HG02759 (cell line): ENCODE measurements around the gene FYTTD1.

ENCODE experiments used
- ATAC-seq: cut with Tn5 transposase; IDR thresholded peaks from one replicate; pipeline ENCODE4 v1.9.1; 2021; ENCODE audit warnings: mild to moderate bottlenecking, moderate library complexity; ENCODE audit not compliant: unreplicated experiment

Gene FYTTD1

GRCh38 chr3:197829397-197830045 is 79.8 kb downstream of the FYTTD1 start:
- ATAC-seq: no peak

GRCh38 chr3:197830308-197830966 is 80.8 kb downstream of the FYTTD1 start:
- ATAC-seq: no peak

GRCh38 chr3:197830967-197831313 is 81.3 kb downstream of the FYTTD1 start:
- ATAC-seq: no peak

- ATAC-seq: no peak
Measured at GRCh38 chr3:197833930-197834715, 84.4 kb downstream of the FYTTD1 start.

- ATAC-seq: no peak
Measured at GRCh38 chr3:197835509-197835908, 85.8 kb downstream of the FYTTD1 start.

- ATAC-seq: no peak
Measured at GRCh38 chr3:197836244-197836643, 86.6 kb downstream of the FYTTD1 start.
